Astrocyte (in vitro differentiated cells and primary cell): ENCODE data around the gene POU2F3. TPM values are rescaled to one million over a fixed set of nuclear protein-coding genes. Genes with fewer than 3 reads are reported as not detected.

Source experiments
- DNase-seq: peaks from one replicate; pipeline ENCODE4 v3.0.0-alpha.2; 2010; ENCODE audit warnings: low read depth
- FAIRE-seq: peaks from 2 replicates; lab custom pipeline; 2011; peaks lifted over from hg19 to GRCh38; lab: Jason Lieb, UNC
- H2AFZ ChIP-seq: 2 replicates; pipeline ENCODE4 v1.6.0; 2012; ENCODE audit warnings: low read depth, low read length, inconsistent platforms
- H3K27ac ChIP-seq: 2 replicates; pipeline ENCODE4 v1.5.1; 2011; ENCODE audit warnings: low read depth, low read length, inconsistent platforms
- H3K27me3 ChIP-seq: 2 replicates; pipeline ENCODE4 v1.6.0; 2011; ENCODE audit warnings: low read length, inconsistent platforms; ENCODE audit not compliant: insufficient read depth
- H3K36me3 ChIP-seq: 2 replicates; pipeline ENCODE4 v1.5.1; 2011; ENCODE audit warnings: low read length, inconsistent platforms; ENCODE audit not compliant: insufficient read depth
- H3K4me1 ChIP-seq: 2 replicates; pipeline ENCODE4 v1.5.1; 2011; ENCODE audit warnings: low read length, inconsistent platforms; ENCODE audit not compliant: insufficient read depth
- H3K4me2 ChIP-seq: 2 replicates; pipeline ENCODE4 v1.6.0; 2012; ENCODE audit warnings: low read length, inconsistent platforms
- H3K4me3 ChIP-seq: 2 replicates; pipeline ENCODE4 v1.5.1; 2011; ENCODE audit warnings: low read depth, mild to moderate bottlenecking, low read length, inconsistent platforms; ENCODE audit not compliant: insufficient read depth
- H3K79me2 ChIP-seq: 2 replicates; pipeline ENCODE4 v1.6.0; 2012; ENCODE audit warnings: mild to moderate bottlenecking, low read length, inconsistent platforms; ENCODE audit not compliant: insufficient read depth
- H3K9ac ChIP-seq: 2 replicates; pipeline ENCODE4 v1.6.0; 2012; ENCODE audit warnings: mild to moderate bottlenecking, low read length, inconsistent platforms
- H3K9me3 ChIP-seq: 2 replicates; pipeline ENCODE4 v1.5.1; 2012; ENCODE audit warnings: low read depth, mild to moderate bottlenecking, low read length, inconsistent platforms; ENCODE audit not compliant: insufficient read depth
- H4K20me1 ChIP-seq: 2 replicates; pipeline ENCODE4 v1.6.0; 2012; ENCODE audit warnings: low read length, inconsistent platforms; ENCODE audit not compliant: insufficient read depth
- H3K27ac Mint-ChIP-seq: one replicate; pipeline ENCODE4 v1.8.0; 2021; ENCODE audit warnings: mild to moderate bottlenecking, mixed read lengths; ENCODE audit not compliant: unreplicated experiment
- H3K27me3 Mint-ChIP-seq: one replicate; pipeline ENCODE4 v1.8.0; 2021; ENCODE audit warnings: low read depth, mixed read lengths; ENCODE audit not compliant: unreplicated experiment
- H3K36me3 Mint-ChIP-seq: one replicate; pipeline ENCODE4 v1.8.0; 2021; ENCODE audit warnings: low read depth, mixed read lengths; ENCODE audit not compliant: unreplicated experiment
- H3K4me1 Mint-ChIP-seq: one replicate; pipeline ENCODE4 v1.8.0; 2021; ENCODE audit warnings: low read depth, mixed read lengths; ENCODE audit not compliant: unreplicated experiment
- H3K4me3 Mint-ChIP-seq: one replicate; pipeline ENCODE4 v1.8.0; 2021; ENCODE audit warnings: mild to moderate bottlenecking, moderate library complexity, mixed read lengths; ENCODE audit not compliant: unreplicated experiment
- H3K9me3 Mint-ChIP-seq: one replicate; pipeline ENCODE4 v1.8.0; 2021; ENCODE audit warnings: mild to moderate bottlenecking, mixed read lengths; ENCODE audit not compliant: unreplicated experiment
- EZH2 ChIP-seq: IDR thresholded peaks from 2 replicates; pipeline ENCODE4 v1.6.1; 2012; ENCODE audit warnings: mild to moderate bottlenecking, low read length, inconsistent platforms; ENCODE audit not compliant: insufficient read depth
- total RNA-seq: library from RNA; stranded (reverse); gene quantifications from 2 replicates; pipeline ENCODE4 v1.2.1, GENCODE V29; 2021
- TF ChIP-seq, protein P1 (sequence below): IDR thresholded peaks from 2 replicates; pipeline ENCODE4 v1.5.1; 2011; ENCODE audit warnings: low read depth, mild to moderate bottlenecking, inconsistent platforms, low read length, moderate library complexity; ENCODE audit not compliant: insufficient read depth

The POU2F3 gene
- total RNA-seq, 1 donor from 2014 or later = 0.20 TPM

DNA sequence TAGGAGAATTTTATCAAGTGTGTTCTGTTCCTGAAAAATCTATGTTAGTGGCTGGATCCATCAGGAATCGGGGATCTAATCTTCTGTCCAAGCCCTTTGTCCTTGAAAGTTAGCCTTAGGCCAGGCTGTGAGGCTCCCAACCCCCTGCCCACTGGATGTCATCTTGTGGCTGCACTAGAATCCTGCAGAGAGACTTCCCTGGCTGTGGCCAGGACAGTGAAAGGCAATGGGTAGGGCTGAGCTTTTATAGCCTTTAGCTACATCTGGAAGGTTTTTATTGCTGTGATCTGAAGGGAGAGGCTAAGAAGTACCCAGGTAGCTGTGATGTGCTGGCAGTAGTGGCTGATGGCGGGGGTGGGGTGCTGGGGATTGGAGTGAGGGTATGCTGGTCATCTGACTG, 27.0 kb upstream of the POU2F3 start:
- Mint-ChIP-seq H3K9me3 (peaks cover 2% of the 10 kb centered on the region), H3K4me1 (peaks cover 28% of the 10 kb centered on the region), H3K27me3 (peaks cover 22% of the 10 kb centered on the region), H3K4me3 (peak overlapping the region; percentile 98), H3K36me3 (peaks cover 12% of the 10 kb centered on the region), H3K27ac (peak overlapping the region; percentile 12)
- H3K27ac ChIP-seq = no peak overlapping the region
- peaks cover 38% of the 10 kb centered on the region for H3K4me1 ChIP-seq
- H3K36me3 ChIP-seq = no peaks in the 10 kb centered on the region
- H3K4me3 ChIP-seq = peak overlapping the region; percentile 54
- H3K4me2 ChIP-seq = peak overlapping the region; percentile 89
- FAIRE-seq (no peak), DNase-seq (no peak)
- peaks cover 38% of the 10 kb centered on the region for H3K79me2 ChIP-seq
- no peaks in the 10 kb centered on the region for H3K27me3 ChIP-seq
- TF ChIP-seq EZH2 = no peak
- TF ChIP-seq, protein P1, sequence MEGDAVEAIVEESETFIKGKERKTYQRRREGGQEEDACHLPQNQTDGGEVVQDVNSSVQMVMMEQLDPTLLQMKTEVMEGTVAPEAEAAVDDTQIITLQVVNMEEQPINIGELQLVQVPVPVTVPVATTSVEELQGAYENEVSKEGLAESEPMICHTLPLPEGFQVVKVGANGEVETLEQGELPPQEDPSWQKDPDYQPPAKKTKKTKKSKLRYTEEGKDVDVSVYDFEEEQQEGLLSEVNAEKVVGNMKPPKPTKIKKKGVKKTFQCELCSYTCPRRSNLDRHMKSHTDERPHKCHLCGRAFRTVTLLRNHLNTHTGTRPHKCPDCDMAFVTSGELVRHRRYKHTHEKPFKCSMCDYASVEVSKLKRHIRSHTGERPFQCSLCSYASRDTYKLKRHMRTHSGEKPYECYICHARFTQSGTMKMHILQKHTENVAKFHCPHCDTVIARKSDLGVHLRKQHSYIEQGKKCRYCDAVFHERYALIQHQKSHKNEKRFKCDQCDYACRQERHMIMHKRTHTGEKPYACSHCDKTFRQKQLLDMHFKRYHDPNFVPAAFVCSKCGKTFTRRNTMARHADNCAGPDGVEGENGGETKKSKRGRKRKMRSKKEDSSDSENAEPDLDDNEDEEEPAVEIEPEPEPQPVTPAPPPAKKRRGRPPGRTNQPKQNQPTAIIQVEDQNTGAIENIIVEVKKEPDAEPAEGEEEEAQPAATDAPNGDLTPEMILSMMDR = no peak
- H4K20me1 ChIP-seq = peaks cover 59% of the 10 kb centered on the region
- no peaks in the 10 kb centered on the region for H3K9me3 ChIP-seq
- no peak overlapping the region for H2AFZ ChIP-seq
- H3K9ac ChIP-seq = peak overlapping the region; percentile 61

DNA sequence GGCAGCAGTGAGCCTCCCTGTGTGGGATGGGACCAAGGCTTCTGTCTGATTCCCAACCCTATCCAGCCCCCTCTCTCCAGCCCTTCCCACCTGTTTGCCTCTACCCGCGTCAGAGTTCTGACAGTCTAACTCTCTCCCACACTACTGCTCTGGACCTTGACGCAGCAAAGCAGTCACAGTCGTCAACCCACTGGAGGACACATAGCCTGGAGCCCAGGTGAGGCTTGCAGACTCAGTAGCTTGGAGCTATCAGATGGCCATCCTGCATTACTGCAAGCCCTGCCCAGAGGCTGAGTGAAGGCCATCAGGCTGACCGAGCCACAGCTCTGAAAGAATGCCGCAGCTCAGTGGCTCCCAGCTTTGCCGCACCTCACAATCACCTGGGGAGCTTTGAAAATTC, 25.4 kb upstream of the POU2F3 start:
- Mint-ChIP-seq H3K4me3 (no peak overlapping the region), H3K36me3 (peaks cover 16% of the 10 kb centered on the region), H3K4me1 (peaks cover 28% of the 10 kb centered on the region), H3K27ac (no peak overlapping the region), H3K9me3 (peaks cover 2% of the 10 kb centered on the region), H3K27me3 (peaks cover 16% of the 10 kb centered on the region)
- H3K4me1 ChIP-seq = peaks cover 29% of the 10 kb centered on the region
- H4K20me1 ChIP-seq = peaks cover 73% of the 10 kb centered on the region
- no peaks in the 10 kb centered on the region for H3K36me3 ChIP-seq
- FAIRE-seq (no peak), DNase-seq (no peak)
- H2AFZ ChIP-seq = no peak overlapping the region
- no peaks in the 10 kb centered on the region for H3K27me3 ChIP-seq
- H3K79me2 ChIP-seq = peaks cover 38% of the 10 kb centered on the region
- H3K4me2 ChIP-seq = no peak overlapping the region
- H3K4me3 ChIP-seq = no peak overlapping the region
- H3K27ac ChIP-seq = no peak overlapping the region
- no peak overlapping the region for H3K9ac ChIP-seq
- TF ChIP-seq EZH2 = no peak
- TF ChIP-seq, protein P1 = no peak
- H3K9me3 ChIP-seq = no peaks in the 10 kb centered on the region

GRCh38 chr11:120215634-120216033, 24.3 kb upstream of the POU2F3 start:
- peaks cover 19% of the 10 kb centered on the region for H3K36me3 Mint-ChIP-seq
- Histone ChIP-seq H3K27me3 (no peaks in the 10 kb centered on the region), H3K4me2 (peak overlapping the region; percentile 17), H3K36me3 (no peaks in the 10 kb centered on the region), H3K4me1 (peaks cover 21% of the 10 kb centered on the region), H3K9ac (no peak overlapping the region), H3K27ac (no peak overlapping the region), H3K9me3 (no peaks in the 10 kb centered on the region), H3K79me2 (peaks cover 38% of the 10 kb centered on the region), H4K20me1 (peaks cover 84% of the 10 kb centered on the region), H2AFZ (no peak overlapping the region), H3K4me3 (no peak overlapping the region)
- H3K27me3 Mint-ChIP-seq = peaks cover 22% of the 10 kb centered on the region
- no peak overlapping the region for H3K4me3 Mint-ChIP-seq
- peaks cover 22% of the 10 kb centered on the region for H3K4me1 Mint-ChIP-seq
- peak; percentile 46 for DNase-seq
- peaks cover 2% of the 10 kb centered on the region for H3K9me3 Mint-ChIP-seq
- FAIRE-seq = no peak
- TF ChIP-seq, protein P1 = no peak
- TF ChIP-seq EZH2 = no peak
- no peak overlapping the region for H3K27ac Mint-ChIP-seq
